Activated T-helper 17 cell treated with anti-CD3 and anti-CD28 coated beads, Interleukin-2, amount 50 U/mL, for 72 hours (primary cell): ENCODE results near the gene LMBRD1. TPM values are rescaled to one million over a fixed set of nuclear protein-coding genes. Genes with fewer than 3 reads are reported as not detected.

Experiments used
- ATAC-seq: fragments of 150-1000 bp; cut with Tn5 transposase; replicated peaks from 2 replicates; pipeline ENCODE4 v1.10.0; 2021; ENCODE audit warnings: mild to moderate bottlenecking, moderate library complexity
- H3K27ac Mint-ChIP-seq: one replicate; pipeline ENCODE4 v1.8.0; 2022; ENCODE audit warnings: mixed read lengths
- H3K27me3 Mint-ChIP-seq: one replicate; pipeline ENCODE4 v1.8.0; 2022; ENCODE audit warnings: mixed read lengths
- H3K36me3 Mint-ChIP-seq: one replicate; pipeline ENCODE4 v1.8.0; 2022; ENCODE audit warnings: low read depth, mild to moderate bottlenecking, mixed read lengths
- H3K4me1 Mint-ChIP-seq: one replicate; pipeline ENCODE4 v1.8.0; 2022; ENCODE audit warnings: mixed read lengths
- H3K4me3 Mint-ChIP-seq: one replicate; pipeline ENCODE4 v1.8.0; 2022; ENCODE audit warnings: mild to moderate bottlenecking, mixed read lengths
- H3K9me3 Mint-ChIP-seq: one replicate; pipeline ENCODE4 v1.8.0; 2022; ENCODE audit warnings: mixed read lengths
- total RNA-seq, 2 donors: library from RNA; stranded (reverse); gene quantifications; one replicate each; pipeline ENCODE4 v1.2.3, GENCODE V29; 2022

Gene LMBRD1
- total RNA-seq, 2 donors from 2014 or later, result 18.4 to 26.1 TPM

DNA sequence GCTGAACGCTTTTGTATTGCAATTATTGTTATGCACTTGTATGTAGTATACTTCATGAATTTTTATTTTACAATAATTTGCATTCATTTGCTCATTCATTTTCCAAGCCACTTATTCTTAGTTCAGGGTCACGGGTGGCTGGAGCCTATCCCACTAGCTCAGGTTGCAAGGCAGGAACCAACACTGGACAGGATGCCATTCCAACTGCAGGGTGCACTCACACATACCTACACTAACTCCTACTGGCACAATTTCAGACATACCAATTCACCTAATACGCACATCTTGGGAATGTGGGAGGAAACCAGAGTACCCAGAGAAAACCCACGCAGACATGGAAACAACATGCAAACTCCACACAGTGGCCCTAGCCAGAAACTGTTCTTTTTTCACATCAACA is 61.8 kb downstream of the LMBRD1 start:
- H3K9me3 Mint-ChIP-seq, result no peaks in the 10 kb centered on the region
- H3K27me3 Mint-ChIP-seq, result no peaks in the 10 kb centered on the region
- ATAC-seq, result no peak
- H3K27ac Mint-ChIP-seq, result no peak overlapping the region
- H3K4me3 Mint-ChIP-seq, result no peak overlapping the region
- H3K4me1 Mint-ChIP-seq, result no peaks in the 10 kb centered on the region
- peaks cover 39% of the 10 kb centered on the region for H3K36me3 Mint-ChIP-seq

DNA sequence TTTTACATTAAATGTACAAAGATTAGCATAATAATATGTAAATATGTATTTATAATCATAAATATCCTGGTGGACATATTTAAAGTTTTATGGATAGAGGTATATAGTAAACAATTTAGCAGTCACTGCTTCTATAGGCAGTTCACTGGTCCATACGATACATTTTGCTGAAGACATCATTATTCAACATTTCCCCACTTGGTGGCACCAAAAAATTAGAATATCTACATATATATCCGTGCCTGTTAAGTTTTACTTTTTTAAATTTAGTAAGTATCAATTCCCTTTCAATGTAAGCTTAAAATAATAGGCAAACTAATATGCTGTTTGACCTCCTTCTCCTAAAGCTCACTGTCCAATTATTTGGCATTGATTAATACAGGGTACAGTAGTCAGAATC is 64.2 kb downstream of the LMBRD1 start:
- Mint-ChIP-seq H3K4me3 (no peak overlapping the region), H3K4me1 (no peaks in the 10 kb centered on the region), H3K36me3 (peaks cover 29% of the 10 kb centered on the region), H3K27ac (no peak overlapping the region), H3K27me3 (no peaks in the 10 kb centered on the region), H3K9me3 (no peaks in the 10 kb centered on the region)
- no peak for ATAC-seq

DNA sequence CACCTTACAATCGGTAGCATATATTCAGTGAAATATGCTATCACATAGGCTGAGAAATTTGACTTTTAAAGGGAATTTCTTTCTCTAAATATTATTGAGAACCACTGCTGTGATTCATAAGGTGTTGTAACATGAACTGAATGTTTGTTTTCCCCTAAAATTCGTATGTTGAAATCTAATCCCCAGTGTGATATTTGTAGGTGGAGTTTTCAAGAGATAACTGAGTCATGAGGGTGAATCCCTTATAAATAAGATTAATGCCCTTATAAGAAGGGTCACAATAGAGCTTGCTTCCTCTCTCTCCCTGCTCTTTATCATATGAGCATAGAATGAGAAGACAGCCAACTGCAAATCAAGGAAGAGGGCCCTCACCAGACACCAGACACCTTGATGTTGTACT is 64.8 kb downstream of the LMBRD1 start:
- Mint-ChIP-seq H3K36me3 (peaks cover 27% of the 10 kb centered on the region), H3K27me3 (no peaks in the 10 kb centered on the region), H3K27ac (no peak overlapping the region), H3K4me1 (no peaks in the 10 kb centered on the region), H3K9me3 (no peaks in the 10 kb centered on the region), H3K4me3 (no peak overlapping the region)
- ATAC-seq, result no peak

DNA sequence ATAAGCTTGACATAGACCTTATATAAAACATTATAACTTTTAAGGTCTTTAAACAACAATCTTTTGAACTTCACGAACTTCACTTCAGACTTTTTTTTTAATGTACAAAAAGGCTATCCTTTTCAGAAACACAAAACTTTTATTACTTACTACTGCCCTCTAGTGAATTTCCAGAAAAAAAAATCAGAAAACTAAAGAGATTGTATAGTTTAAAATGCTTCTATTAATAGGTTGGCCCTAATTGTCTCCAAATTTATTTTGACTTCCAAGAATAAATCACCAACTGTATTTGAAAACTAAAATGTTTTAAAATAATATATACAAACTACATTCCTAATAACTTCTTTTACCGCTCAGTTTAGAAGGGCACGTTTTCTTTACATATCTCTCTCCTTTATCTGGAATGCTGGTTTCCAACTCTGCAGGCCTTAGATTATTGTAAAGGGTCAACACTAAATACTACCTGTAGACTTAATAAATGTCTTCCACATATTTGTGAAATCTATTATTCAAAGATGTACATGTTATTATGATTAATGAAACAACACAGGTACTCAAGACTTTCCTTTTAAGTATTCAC is 66.8 kb downstream of the LMBRD1 start:
- Mint-ChIP-seq H3K9me3 (peaks cover 5% of the 10 kb centered on the region), H3K4me1 (peaks cover 9% of the 10 kb centered on the region), H3K27ac (no peak overlapping the region), H3K27me3 (no peaks in the 10 kb centered on the region), H3K4me3 (no peak overlapping the region), H3K36me3 (peaks cover 25% of the 10 kb centered on the region)
- ATAC-seq, result no peak

DNA sequence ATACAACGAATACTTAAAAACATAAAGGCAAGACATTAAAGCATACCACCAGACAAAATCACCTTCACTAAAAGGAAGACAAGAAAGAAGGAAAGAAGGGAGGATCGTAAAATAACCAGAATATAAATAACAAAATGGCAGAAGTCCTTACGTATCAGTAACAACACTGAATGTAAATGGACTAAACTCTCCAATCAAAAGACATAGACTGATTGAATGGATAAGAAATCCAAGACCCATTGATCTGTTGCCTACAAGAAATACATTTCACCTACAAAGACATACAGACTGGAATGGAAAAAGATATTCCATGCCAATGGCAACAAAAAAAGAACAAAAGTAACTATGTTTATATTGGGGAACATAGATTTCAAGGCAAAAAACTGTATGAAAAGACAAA is 74.1 kb downstream of the LMBRD1 start:
- Mint-ChIP-seq H3K9me3 (peaks cover 5% of the 10 kb centered on the region), H3K27ac (no peak overlapping the region), H3K4me3 (no peak overlapping the region), H3K4me1 (peaks cover 9% of the 10 kb centered on the region), H3K36me3 (peaks cover 67% of the 10 kb centered on the region), H3K27me3 (no peaks in the 10 kb centered on the region)
- ATAC-seq, result no peak

DNA sequence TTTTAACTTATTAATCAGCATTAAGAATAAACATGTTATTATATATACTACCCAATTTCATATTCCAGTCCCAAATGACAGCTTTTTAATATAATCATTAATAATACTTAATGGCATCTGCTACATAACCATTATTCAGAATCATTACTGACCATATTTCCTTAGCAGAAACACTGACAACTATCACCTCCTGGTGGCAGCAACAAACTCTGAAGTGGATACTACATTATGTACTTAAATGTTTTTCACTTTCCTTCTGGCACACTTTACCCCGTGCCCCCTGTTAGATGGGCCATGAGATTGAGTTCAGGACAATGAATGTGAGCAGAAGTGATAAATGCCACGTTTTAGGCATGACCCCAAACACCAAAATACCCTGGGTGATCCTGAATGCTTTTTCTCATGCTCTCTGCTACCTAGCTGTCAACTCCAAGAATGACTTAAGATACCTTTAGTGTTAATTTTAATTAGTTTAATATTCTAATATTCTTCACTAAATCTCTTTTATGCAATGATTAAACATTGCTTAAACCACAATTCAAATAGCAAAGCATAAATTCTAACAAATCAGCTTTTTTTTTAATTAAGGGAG is 77.1 kb downstream of the LMBRD1 start:
- Mint-ChIP-seq H3K27me3 (no peaks in the 10 kb centered on the region), H3K4me3 (no peak overlapping the region), H3K9me3 (no peaks in the 10 kb centered on the region), H3K27ac (no peak overlapping the region), H3K36me3 (peaks cover 74% of the 10 kb centered on the region), H3K4me1 (no peaks in the 10 kb centered on the region)
- ATAC-seq, result no peak

DNA sequence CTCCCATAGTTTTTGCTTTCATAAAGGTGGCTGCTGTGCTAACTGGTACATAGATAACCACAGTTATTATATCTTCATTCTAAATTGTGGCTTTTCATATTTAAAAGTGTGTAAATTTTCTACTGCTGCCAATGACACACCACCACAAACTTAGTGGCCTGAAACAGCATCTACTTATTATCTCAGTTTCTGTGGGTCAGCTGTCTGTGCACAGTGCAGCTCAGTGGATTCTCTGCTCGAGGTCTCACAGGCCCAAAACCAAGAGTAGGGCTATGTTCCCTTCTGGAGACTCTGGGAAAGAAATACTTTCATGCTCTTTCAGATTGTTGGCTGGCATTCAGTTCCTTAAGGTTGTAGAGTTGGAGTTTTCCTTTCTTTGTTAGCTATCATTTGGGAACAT is 90.1 kb downstream of the LMBRD1 start:
- no peak overlapping the region for H3K27ac Mint-ChIP-seq

DNA sequence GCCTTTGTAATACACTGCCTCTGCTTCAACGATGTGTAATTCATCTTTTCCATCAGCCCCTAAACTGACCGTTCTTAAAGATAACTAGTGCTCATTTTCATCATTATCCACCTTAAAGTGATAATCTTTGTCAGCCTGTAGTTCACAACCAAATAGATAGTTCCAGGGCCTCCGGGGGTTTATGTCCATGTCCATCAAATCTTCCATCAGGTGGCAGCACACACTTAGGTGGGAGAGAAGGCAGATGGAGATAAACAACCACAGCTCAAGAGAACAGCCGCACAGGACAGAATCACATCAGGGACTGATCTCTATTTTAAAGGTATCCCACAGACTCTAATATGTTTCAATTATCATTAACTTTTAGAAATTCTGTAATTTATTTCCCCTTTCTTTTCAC is 90.9 kb downstream of the LMBRD1 start:
- Mint-ChIP-seq H3K4me3 (no peak overlapping the region), H3K27me3 (no peaks in the 10 kb centered on the region), H3K27ac (no peak overlapping the region), H3K4me1 (peaks cover 4% of the 10 kb centered on the region), H3K36me3 (peaks cover 69% of the 10 kb centered on the region), H3K9me3 (no peaks in the 10 kb centered on the region)
- ATAC-seq, result no peak

More for the DNA sequence above, 90.1 kb downstream of the LMBRD1 start:
- Mint-ChIP-seq H3K4me3 (no peak overlapping the region), H3K27me3 (no peaks in the 10 kb centered on the region), H3K4me1 (peaks cover 4% of the 10 kb centered on the region), H3K36me3 (peaks cover 69% of the 10 kb centered on the region), H3K9me3 (no peaks in the 10 kb centered on the region)
- no peak for ATAC-seq

DNA sequence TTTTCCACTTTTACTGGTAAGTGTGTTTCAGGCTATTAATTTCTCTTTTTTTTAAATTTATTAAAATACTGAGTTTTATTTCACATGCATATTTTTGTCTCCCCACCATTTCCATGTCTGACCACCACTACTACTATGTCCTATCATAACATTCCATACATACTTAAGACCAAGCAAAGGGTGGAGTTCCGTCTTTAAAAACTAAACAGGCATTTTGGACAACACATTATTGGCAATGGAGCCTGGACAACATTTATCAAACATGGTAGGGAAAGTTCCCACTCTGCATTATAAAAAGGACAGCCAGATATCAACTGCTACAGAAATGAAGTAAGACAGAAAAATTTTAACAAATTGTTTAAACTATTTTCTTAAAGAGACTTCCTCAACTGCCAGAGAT is 91.9 kb downstream of the LMBRD1 start:
- H3K36me3 Mint-ChIP-seq, result peaks cover 66% of the 10 kb centered on the region
- H3K9me3 Mint-ChIP-seq, result no peaks in the 10 kb centered on the region
- H3K27ac Mint-ChIP-seq, result no peak overlapping the region
- no peaks in the 10 kb centered on the region for H3K27me3 Mint-ChIP-seq
- peaks cover 4% of the 10 kb centered on the region for H3K4me1 Mint-ChIP-seq
- H3K4me3 Mint-ChIP-seq, result no peak overlapping the region
- no peak for ATAC-seq

DNA sequence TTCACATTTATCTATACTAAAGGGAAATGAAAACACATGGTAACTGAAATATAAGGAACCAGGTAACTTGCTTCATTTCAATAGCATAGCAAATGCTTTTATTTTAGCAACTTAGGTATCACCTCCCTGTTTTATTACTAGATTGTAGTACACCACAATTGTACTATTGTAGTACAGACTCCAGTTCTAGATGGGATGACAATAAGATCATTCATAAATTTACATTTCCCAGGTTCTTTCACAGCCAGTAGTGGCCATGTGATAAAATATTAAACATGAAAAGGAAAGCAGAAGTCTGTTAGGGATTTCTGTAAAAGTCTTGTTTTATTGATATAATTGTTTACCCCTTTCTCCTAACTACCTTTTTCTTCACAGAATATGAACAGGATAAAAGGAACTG is 97.2 kb downstream of the LMBRD1 start:
- Mint-ChIP-seq H3K4me3 (no peak overlapping the region), H3K9me3 (no peaks in the 10 kb centered on the region)

DNA sequence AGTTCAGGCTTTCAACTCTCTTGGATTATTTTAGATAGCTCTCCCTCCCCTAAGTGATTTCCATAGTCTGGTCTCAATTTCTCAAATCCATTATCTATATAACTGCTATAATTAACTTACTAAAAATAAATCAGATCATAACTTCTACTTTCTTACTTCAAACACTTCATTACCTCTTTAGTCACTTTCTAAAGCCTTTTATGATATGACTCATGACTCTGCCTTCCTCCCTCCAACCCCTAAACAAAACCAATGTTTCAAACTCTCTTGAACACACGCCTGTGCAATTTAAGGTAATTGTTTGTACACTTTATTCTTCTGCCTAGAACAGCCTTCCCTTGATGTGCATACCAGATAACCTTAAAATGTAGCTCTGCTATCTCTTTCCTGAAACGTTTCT is 100.5 kb downstream of the LMBRD1 start:
- no peak overlapping the region for H3K4me3 Mint-ChIP-seq
- H3K27me3 Mint-ChIP-seq, result no peaks in the 10 kb centered on the region
- H3K36me3 Mint-ChIP-seq, result peaks cover 81% of the 10 kb centered on the region
- H3K27ac Mint-ChIP-seq, result no peak overlapping the region
- ATAC-seq, result peak; percentile 64
- H3K9me3 Mint-ChIP-seq, result no peaks in the 10 kb centered on the region
- peaks cover 7% of the 10 kb centered on the region for H3K4me1 Mint-ChIP-seq

More for the DNA sequence above, 97.2 kb downstream of the LMBRD1 start:
- ATAC-seq, result no peak
- Mint-ChIP-seq H3K36me3 (peaks cover 74% of the 10 kb centered on the region), H3K4me1 (peaks cover 7% of the 10 kb centered on the region), H3K27me3 (no peaks in the 10 kb centered on the region), H3K27ac (no peak overlapping the region)

DNA sequence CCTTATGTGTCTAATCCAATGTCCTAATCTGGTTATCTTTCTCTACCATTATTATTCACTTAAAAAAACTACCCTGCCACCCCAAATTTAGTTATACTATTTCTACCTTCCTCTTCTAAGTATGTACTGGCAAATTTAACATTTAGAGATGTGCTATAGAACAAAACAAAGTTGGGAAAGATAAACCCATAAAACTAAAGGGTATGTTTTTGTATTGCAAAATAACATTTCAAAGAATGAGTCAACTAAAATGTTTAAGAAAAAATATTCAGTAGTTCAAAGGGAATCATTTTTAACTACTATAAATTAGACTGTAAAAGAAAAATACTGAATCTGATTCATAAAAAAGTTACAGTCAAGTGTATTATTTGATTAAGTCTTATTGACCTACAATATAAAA is 103.0 kb downstream of the LMBRD1 start:
- peaks cover 12% of the 10 kb centered on the region for H3K4me1 Mint-ChIP-seq
- H3K4me3 Mint-ChIP-seq, result no peak overlapping the region
- no peaks in the 10 kb centered on the region for H3K27me3 Mint-ChIP-seq
- H3K36me3 Mint-ChIP-seq, result peaks cover 86% of the 10 kb centered on the region
- no peak overlapping the region for H3K27ac Mint-ChIP-seq
- no peak for ATAC-seq
- no peaks in the 10 kb centered on the region for H3K9me3 Mint-ChIP-seq

DNA sequence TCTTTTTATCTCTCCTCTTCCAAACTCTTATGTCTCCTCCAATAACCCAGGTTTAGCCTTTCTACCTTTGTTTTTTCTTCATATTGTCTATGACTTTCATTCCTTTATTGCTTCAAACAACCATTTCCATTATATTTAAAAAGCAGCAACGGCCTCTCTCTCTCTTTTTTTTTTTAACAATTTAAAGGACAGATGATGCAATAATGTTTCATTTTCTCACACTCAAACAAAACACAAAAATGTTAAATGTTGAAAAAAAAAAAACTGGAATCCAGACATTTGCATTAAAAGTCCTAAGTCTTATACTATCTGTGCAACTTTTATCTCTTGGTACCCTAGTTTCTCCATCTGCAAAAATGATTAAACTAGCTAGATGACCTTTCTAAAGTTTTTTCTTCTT is 105.8 kb downstream of the LMBRD1 start:
- no peak overlapping the region for H3K4me3 Mint-ChIP-seq
- peaks cover 5% of the 10 kb centered on the region for H3K4me1 Mint-ChIP-seq
- no peak overlapping the region for H3K27ac Mint-ChIP-seq
- H3K9me3 Mint-ChIP-seq, result no peaks in the 10 kb centered on the region
- H3K27me3 Mint-ChIP-seq, result no peaks in the 10 kb centered on the region
- H3K36me3 Mint-ChIP-seq, result peaks cover 73% of the 10 kb centered on the region
- no peak for ATAC-seq

DNA sequence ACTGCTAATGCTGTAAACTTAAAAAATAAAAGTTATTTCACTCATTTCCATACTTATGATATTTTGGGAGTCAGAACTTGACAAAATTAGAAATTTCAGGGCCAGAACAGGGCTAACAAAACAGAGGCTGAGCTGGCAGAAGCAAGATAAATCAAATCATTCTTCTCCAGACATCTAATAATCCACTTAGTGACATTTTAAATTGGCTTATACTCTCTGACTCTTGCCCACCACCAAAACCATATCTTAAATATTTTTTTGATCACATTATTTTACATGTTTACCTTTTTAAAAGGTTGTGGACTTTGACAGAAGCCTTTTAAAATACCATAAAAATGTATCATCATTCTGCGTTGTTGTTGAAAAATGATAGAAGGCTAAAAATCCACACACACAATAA is 116.5 kb downstream of the LMBRD1 start:
- Mint-ChIP-seq H3K27ac (no peak overlapping the region), H3K4me1 (peaks cover 3% of the 10 kb centered on the region), H3K36me3 (peaks cover 60% of the 10 kb centered on the region), H3K27me3 (no peaks in the 10 kb centered on the region), H3K9me3 (no peaks in the 10 kb centered on the region), H3K4me3 (no peak overlapping the region)
- ATAC-seq, result no peak

DNA sequence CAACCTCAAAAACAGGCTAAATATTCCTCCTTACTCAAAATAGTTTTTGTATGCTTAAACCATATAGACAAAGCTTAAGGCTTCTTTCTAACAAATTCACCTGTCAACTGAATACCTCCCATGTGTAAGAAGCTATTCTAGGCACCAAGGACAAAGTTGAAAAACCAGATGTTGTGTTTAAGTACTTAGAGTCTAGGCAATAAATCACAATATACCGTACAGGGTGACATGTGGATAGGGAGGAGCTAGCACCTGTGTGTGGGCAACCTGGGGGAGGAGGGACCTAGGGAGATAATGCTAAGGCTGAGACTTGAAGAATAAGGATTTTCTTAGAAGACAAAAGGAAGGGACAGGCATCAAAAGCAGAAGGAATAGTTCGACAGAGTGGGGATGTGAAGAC is 123.5 kb downstream of the LMBRD1 start:
- Mint-ChIP-seq H3K27me3 (no peaks in the 10 kb centered on the region), H3K9me3 (no peaks in the 10 kb centered on the region), H3K36me3 (peaks cover 78% of the 10 kb centered on the region), H3K27ac (no peak overlapping the region), H3K4me1 (peaks cover 4% of the 10 kb centered on the region), H3K4me3 (no peak overlapping the region)
- ATAC-seq, result no peak

DNA sequence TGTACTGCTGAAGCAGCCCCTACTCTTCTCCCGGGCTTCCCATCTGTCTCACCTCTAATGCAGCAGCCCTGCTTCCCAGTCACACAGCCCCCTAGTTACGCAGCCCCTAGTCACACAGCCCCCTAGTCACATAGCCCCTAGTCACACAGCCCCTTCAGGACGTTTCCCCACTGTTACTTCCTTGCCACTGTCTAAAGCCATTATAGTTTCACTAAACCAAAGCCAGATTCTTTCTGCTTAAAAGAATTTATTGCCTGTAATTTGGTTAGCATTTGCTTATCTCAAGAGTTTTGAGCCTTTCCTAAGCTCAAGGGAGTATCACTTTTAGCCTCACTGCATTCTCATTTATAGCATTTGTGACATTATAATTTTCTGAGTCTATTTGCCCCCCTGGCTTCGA is 127.9 kb downstream of the LMBRD1 start:
- H3K4me1 Mint-ChIP-seq, result peaks cover 11% of the 10 kb centered on the region
- ATAC-seq, result no peak

More for the DNA sequence above, 127.9 kb downstream of the LMBRD1 start:
- Mint-ChIP-seq H3K36me3 (peaks cover 37% of the 10 kb centered on the region), H3K4me3 (no peak overlapping the region), H3K27me3 (peaks cover 5% of the 10 kb centered on the region), H3K27ac (peak overlapping the region; percentile 3), H3K9me3 (peaks cover 5% of the 10 kb centered on the region)
